ENCODE results near the gene CPB2.

GRCh38 chr13:46097015-46097414 lies 7.8 kb downstream of the CPB2 start:
- TF ChIP-seq POLR2A (IDR thresholded peaks at IDR 0.05) (no peak), CTCF (IDR thresholded peaks at IDR 0.05 in 4 of 5, conservative IDR thresholded peaks at IDR 0.05 in 1 of 5) (no peak)
